Activated CD8-positive, alpha-beta memory T cell treated with anti-CD3 and anti-CD28 coated beads, Interleukin-2, amount 50 U/mL, for 1 hour (primary cell): ENCODE measurements around the gene SSBP4.

ENCODE experiments used
- DNase-seq: peaks from one replicate; pipeline ENCODE4 v3.0.0-alpha.2; 2020; ENCODE audit errors: extremely low read depth

SSBP4 gene

DNA sequence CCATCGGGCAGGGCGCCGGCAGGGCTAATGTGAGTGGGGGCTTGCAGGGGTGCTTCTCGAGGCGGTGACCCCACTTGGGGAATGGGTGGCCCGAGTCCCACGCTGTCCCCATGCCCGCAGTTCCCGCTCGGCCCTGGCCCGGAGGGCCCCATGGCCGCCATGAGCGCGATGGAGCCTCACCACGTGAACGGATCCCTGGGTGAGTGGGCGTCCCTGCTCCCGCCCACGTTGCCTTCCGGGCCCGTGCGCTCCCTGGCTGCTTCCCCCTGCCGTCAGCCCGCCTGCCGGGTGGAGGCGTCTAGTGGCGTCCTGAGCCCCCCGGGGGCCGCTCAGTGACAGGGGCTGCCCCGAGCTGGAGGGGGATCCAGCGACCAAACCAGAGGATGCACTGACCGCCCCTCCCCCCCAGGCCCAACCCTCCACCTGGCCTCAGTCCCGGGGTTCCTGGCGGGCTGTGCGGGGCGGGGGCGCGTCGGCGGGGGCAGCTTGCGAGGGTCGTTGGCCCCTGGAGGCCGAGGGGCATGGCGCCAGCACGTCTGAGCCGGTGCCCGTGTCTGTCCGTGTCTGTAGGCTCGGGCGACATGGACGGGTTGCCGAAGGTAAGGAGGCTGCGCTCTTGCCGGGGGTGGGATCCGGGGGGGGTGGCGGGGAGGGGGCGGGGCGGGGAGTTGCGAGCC lies 14.0 kb downstream of the SSBP4 start:
- no peak for DNase-seq

DNA sequence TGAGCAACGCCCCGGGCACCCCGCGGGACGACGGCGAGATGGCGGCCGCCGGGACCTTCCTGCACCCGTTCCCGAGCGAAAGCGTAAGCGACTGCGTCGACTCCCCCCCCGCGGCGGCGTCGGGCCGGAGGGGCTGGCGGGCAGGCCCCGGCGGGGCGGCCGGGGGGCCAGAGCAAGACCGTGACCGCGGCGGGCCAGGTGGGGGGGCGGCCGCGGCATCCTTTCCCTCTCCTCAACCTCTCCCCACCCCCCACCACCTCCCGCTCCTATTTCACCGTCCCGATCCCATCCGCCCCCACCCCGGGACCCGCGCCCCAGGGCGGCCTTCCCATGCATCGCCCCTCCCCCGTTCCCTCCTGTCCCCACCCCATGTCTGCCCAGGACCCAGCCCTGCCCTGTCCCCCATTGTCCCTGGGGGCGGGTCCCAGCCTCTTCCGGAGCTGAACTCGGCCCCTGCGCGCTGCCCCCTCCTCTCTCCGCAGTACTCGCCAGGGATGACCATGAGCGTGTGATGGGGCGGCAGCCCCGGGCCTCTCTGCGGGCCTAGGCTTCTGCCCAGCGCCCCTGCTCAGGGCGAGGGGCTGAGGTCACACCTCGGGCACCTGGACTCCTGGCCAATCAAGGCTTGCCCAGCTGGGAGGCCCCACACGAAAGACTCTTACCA lies 14.7 kb downstream of the SSBP4 start:
- no peak for DNase-seq

DNA sequence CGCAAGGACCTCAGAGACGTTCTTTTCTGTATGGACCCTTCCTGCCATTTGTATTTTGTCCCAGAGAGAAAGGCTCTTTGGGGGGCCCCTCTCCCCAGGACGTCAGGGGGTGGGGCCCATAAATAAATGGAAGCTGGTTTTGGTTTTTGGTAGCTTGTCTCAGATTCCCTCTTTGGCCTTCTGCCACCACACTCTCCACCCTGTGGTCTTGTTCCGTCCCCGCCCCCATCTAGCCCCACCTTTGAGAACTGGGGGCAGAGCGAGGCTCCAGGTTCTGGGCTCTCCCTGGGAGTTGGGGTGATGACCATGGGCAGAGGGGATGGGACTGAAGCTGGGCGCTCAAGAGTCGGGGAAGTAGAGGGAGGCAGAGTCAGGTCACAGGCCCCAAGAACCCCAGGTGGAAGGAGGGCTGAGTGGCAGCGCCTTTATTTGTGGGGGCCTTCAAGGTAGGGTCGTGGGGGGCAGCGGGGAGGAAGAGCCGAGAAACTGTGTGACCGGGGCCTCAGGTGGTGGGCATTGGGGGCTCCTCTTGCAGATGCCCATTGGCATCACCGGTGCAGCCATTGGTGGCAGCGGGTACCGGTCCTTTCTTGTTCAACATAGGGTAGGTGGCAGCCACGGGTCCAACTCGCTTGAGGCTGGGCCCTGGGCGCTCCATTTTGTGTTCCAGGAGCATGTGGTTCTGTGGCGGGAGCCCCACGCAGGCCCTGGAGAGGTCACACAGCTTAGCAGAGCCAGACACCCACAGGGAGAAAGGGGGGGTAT lies 15.4 kb downstream of the SSBP4 start:
- DNase-seq = no peak

DNA sequence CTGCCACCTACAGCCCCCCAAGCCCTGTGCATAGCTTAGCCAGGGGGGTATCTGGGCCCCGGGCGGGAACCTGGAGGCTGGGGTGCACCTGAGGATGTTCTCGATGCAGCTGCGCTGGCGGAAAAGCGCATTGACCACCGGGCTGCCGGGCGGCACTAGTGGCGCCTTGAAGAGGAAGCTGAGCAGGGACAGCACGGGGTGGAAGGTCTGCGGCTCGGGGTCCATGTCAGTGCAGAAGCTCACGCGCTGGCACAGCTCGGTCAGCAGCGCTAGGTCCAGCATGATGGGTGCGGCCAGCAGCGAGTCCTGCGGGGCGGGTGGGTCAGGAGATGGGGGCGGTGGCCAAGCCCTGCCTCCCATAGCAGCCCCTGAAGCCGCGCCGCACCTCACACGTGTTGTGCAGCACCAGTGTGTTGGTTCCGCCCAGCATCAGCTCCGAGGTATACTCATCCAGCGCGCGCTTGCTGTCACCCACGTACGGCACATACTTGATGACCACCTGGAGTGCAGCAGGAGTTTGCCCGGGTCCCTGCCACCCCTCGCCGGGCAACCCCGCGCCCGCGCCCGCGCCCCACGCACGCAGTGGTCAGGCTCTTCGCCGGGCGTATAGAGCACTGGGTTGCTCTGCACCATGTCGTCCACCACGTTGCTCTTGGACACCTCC lies 16.1 kb downstream of the SSBP4 start:
- no peak for DNase-seq

DNA sequence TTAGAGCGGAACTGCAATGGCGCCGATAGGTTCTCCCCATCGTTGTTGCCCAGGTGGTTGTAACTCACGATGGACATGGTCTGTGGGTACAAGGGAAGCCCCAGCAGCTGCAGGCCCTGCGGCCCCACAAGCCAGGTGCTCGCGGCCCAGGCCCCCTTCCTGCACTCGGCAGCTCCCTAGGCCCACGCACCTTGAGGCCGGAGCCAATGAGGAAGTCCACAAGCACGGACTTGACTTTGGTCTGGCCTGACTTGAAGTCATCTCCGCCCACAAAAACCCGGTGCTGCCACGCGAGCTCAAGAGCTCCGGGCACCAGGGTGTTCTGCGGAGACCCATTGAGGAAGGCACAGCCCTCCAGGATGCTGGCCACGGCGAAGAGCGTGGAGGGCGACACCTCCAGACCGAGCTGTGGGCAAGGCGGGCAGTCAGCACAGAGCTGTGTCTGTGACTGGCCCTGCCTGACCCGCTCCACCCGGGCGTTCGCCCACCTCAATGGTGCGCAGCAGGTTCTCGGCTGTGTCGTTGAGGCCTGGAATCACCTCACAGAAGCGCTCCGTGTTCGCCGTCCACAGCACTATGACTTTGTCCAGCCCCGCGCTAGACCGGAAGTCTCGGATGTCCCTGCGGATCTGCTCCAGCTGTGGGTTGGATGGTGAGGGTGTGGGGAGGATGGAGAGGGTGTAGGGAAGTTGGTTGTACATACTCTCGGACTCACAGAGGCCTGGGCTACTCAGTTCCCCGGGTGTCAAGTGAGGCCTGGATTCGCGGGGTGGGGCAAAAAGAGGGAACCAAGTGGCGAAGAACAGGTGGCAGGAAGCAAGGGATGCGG lies 16.9 kb downstream of the SSBP4 start:
- DNase-seq = no peak

GRCh38 chr19:18436671-18437490 lies 17.7 kb downstream of the SSBP4 start:
- DNase-seq = peak; percentile 66

DNA sequence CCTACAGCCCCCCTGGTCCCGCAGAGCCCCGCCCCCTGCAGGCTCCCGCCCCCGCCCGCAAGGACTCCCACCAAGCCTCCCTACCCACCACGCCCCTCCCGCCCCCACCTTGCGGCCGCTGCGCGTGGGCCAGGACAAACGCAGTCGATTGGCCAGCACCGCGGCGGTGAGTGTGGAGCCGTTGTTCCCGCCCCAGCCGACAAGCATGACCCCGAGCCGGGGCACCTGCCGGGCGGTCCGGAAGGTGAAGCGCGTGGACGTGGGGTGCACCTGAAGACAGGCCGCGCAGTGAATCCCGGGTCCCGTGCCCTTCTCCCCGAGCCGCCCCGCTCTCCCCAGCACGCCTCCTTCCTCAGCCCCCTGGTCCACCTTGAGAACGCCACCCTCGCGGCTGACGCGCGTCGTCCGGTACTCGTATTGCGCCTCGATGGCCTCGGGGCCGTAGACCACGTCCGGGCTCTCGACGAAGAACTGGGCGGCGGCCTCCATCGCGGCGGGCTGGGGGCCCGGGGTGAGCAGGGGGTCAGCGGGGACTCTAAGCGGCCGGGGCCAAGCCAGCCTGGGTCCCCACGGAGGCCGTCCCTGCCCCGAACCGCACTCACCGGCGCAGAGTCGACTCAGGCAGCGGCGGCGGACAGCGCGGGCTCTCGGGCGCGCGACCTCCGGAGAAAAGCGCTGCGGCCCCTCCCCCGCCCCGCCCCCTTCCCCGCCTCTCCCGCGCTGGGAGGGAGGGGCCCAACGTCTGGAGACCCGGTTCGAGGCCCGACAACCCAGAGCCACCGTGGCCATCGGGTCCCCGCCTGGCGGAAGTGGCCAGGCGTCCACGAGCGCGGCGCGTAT lies 18.5 kb downstream of the SSBP4 start, which contains the start of gene ISYNA1:
Gene ISYNA1 (minus strand): TSS at position 643 of the 840 bp plus-strand sequence. CDS start 154 bp downstream, at position 489.
- DNase-seq = no peak

- no peak for DNase-seq
Measured at GRCh38 chr19:18438331-18439024, 19.3 kb downstream of the SSBP4 start.

DNA sequence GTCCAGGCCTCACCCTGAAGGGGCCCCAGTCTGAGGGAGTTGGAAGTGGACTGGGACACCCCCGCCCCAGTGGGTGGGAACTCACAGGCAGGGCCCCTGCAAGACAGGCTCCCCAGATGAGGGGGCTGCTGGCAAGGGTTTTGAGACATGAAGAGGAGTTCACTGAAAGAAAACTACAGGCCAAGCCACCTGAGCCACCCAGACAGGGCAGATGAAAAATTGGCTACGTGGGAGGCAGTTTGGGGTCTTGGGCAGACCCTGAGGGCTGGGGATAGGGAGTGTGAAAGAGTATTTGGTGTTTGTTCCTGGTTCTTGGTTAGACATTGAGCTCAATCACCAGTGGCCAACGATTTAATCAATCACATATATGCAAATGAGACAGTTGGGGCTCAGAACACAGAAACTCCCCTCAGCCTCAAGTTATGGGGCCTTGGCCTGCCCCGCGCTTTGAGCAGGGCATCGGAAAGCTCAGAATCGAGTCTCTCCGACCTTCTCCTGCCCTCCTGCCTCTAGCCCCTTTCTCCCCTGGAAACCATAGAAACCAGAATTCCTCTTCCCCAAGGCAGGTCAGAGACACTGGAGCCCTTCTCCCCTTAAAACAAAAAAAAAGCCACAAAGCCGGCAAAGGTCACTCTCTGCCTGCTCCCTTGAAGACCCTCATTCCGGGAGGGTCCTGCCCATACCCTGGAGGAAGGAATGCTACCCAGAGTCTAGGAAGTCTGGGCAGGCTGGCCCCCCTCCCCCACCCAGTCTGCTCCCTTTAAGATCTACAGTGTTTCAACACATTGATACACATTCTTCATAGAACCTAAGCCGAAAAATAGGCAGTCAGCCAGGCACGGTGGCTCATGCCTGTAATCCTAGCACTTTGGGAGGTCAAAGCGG lies 20.1 kb downstream of the SSBP4 start:
- DNase-seq = no peak

- DNase-seq = no peak
Measured at GRCh38 chr19:18439910-18440237, 20.7 kb downstream of the SSBP4 start.

- DNase-seq = no peak
Measured at GRCh38 chr19:18440415-18440877, 21.2 kb downstream of the SSBP4 start.

DNA sequence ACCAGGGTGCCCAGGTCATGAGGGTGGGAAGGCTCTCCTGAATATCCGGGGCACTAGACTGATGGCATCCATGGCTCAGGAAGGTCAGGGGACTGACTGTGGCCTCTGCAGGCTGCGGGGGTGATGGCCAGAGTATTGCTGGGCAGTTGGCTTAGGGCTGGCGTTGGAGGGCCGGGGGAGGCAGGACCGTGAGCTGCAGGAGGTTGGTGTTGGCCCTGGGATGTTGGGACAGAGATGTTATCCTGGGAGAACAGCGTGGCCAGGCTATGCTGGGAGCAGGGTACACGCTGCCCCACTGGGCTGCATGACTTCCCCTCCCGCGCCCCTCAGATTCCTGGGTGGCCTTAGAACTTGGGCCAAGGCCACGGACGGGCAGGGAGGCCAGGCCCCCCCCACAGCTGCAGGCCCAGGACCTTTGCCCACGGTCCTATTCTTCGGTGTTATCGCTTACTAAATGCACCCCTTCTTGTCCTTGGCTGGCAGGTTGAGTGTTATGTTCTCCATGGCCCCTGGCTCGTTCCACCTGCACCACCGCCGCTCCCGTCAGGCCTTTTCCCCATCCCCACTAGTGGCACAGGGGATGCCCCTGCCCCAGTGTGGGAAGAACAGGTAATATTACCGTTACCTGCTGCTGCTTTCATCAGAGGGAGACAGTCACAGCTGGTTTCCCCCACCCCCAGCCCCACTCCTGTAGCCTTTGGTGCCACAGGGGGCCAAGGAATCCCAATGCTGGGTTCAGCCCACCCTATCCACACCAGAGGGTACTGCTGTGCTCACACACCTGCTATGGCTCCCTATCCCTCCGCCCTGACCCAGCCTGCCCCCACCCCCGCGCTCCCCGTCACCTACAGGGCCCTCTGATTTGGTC lies 22.0 kb downstream of the SSBP4 start:
- no peak for DNase-seq

- DNase-seq = no peak
Measured at GRCh38 chr19:18441804-18442788, 22.9 kb downstream of the SSBP4 start.

- DNase-seq = no peak
Measured at GRCh38 chr19:18442941-18443340, 23.7 kb downstream of the SSBP4 start.

DNA sequence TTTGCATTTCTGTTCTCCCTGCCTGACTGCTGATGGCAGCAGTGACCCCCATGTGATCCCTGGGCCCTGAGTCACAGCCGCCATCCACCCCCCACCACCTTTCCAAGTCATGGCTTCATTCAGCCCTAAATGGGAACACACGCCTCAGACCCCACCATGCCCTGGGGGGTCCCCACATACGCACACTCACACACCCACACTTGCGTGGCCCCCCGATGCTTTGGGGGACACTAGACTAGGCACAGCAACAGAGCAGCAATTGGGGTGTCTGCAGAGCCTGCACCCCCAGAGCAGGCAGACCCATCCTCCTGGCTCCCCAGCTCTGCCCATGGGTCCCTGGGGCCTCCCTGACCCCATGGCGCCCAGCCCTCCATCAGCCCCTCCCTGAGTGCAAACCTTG lies 24.2 kb downstream of the SSBP4 start:
- DNase-seq = no peak

DNA sequence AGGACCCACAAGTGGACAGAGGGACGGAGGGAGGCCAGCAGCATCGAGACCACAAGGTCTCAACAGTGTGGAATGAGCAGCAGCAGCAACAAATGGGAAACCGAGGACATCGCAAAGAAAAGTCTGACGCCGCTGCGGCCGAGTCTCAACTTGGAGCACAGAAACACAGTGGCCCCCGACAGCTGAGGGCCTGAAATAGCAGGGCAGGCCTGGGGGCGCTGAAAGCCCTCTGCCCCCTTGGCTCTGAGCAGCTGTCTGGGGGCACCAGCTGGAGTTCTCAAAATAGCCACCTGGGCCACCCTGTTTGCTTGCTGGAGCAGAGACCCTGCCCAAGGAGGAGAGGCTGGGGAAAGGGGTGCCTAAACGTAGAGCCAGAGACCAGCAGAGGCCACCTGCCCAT lies 24.6 kb downstream of the SSBP4 start:
- no peak for DNase-seq
